ENCODE results near the gene ROS1. TPM values are rescaled to one million over a fixed set of nuclear protein-coding genes. Genes with fewer than 3 reads are reported as not detected.
"Not testable (repeated sequence)": the region's sequence is repeated elsewhere in the genome, so short reads cannot be mapped to it uniquely, and the experiment has no call there.

ROS1 gene
- total RNA-seq, 1 donor from 2014 or later: not detected

- DNase-seq (ENCODE audit: low read depth, low spot score): no peak
- Mint-ChIP-seq H3K4me1 (peaks cover 10% of the 10 kb centered on the region), H3K4me3 (no peak overlapping the region), H3K36me3 (ENCODE audit: low read depth) (no peaks in the 10 kb centered on the region), H3K27ac (ENCODE audit: unreplicated experiment) (no peak overlapping the region), H3K9me3 (no peaks in the 10 kb centered on the region), H3K27me3 (ENCODE audit: low read depth) (peaks cover 19% of the 10 kb centered on the region)
- TF ChIP-seq CTCF (conservative IDR thresholded peaks at IDR 0.05): no peak
These were observed 22.3 kb upstream of the ROS1 start for GRCh38 chr6:117448011-117448410.

GRCh38 chr6:117446861-117447260 is 21.1 kb upstream of the ROS1 start:
- Mint-ChIP-seq H3K36me3 (ENCODE audit: low read depth) (no peaks in the 10 kb centered on the region), H3K4me3 (no peak overlapping the region), H3K27me3 (ENCODE audit: low read depth) (peaks cover 19% of the 10 kb centered on the region), H3K4me1 (peaks cover 9% of the 10 kb centered on the region), H3K27ac (ENCODE audit: unreplicated experiment) (no peak overlapping the region), H3K9me3 (no peaks in the 10 kb centered on the region)
- DNase-seq (ENCODE audit: low read depth, low spot score): no peak
- no peak for TF ChIP-seq CTCF (conservative IDR thresholded peaks at IDR 0.05)

- H3K4me3 Mint-ChIP-seq: no peak overlapping the region
- no peak overlapping the region for H3K27ac Mint-ChIP-seq (ENCODE audit: unreplicated experiment)
- peaks cover 19% of the 10 kb centered on the region for H3K27me3 Mint-ChIP-seq (ENCODE audit: low read depth)
- no peak for DNase-seq (ENCODE audit: low read depth, low spot score)
- no peaks in the 10 kb centered on the region for H3K4me1 Mint-ChIP-seq
- H3K36me3 Mint-ChIP-seq (ENCODE audit: low read depth): no peaks in the 10 kb centered on the region
- peaks cover 2% of the 10 kb centered on the region for H3K9me3 Mint-ChIP-seq
- no peak for TF ChIP-seq CTCF (conservative IDR thresholded peaks at IDR 0.05)
These were observed 18.9 kb upstream of the ROS1 start for GRCh38 chr6:117444600-117444999.

GRCh38 chr6:117442313-117442712 is 16.6 kb upstream of the ROS1 start:
- H3K27me3 Mint-ChIP-seq (ENCODE audit: low read depth); H3K27ac Mint-ChIP-seq (ENCODE audit: unreplicated experiment); DNase-seq (ENCODE audit: low read depth, low spot score): not testable (repeated sequence)

GRCh38 chr6:117441824-117442264 is 16.1 kb upstream of the ROS1 start:
- Mint-ChIP-seq H3K9me3 (peaks cover 5% of the 10 kb centered on the region), H3K36me3 (ENCODE audit: low read depth) (no peaks in the 10 kb centered on the region), H3K4me3 (no peak overlapping the region), H3K27me3 (ENCODE audit: low read depth) (peaks cover 5% of the 10 kb centered on the region), H3K4me1 (no peaks in the 10 kb centered on the region), H3K27ac (ENCODE audit: unreplicated experiment) (no peak overlapping the region)
- DNase-seq (ENCODE audit: low read depth, low spot score): no peak
- TF ChIP-seq CTCF (conservative IDR thresholded peaks at IDR 0.05): no peak

More at GRCh38 chr6:117442313-117442712, 16.6 kb upstream of the ROS1 start:
- not testable (repeated sequence) for H3K4me1 Mint-ChIP-seq; H3K36me3 Mint-ChIP-seq (ENCODE audit: low read depth); H3K4me3 Mint-ChIP-seq; H3K9me3 Mint-ChIP-seq

GRCh38 chr6:117440706-117441525 is 15.2 kb upstream of the ROS1 start:
- Mint-ChIP-seq H3K27ac (ENCODE audit: unreplicated experiment) (no peak overlapping the region), H3K4me1 (no peaks in the 10 kb centered on the region), H3K9me3 (peaks cover 5% of the 10 kb centered on the region), H3K27me3 (ENCODE audit: low read depth) (peaks cover 2% of the 10 kb centered on the region), H3K4me3 (no peak overlapping the region), H3K36me3 (ENCODE audit: low read depth) (no peaks in the 10 kb centered on the region)
- no peak for DNase-seq (ENCODE audit: low read depth, low spot score)
- no peak for TF ChIP-seq CTCF (conservative IDR thresholded peaks at IDR 0.05)

Measured in neural crest cell (in vitro differentiated cells).